Fibroblast of villous mesenchyme (primary cell): Measurements from ENCODE around the gene WNK2. TPM values are rescaled to one million over a fixed set of nuclear protein-coding genes. Genes with fewer than 3 reads are reported as not detected.
"Not testable (repeated sequence)": the region's sequence is repeated elsewhere in the genome, so short reads cannot be mapped to it uniquely, and the experiment has no call there.

ENCODE experiments used
- DNase-seq: peaks from one replicate; pipeline ENCODE4 v3.0.0-alpha.2; 2010; ENCODE audit warnings: low read depth
- H3K4me3 ChIP-seq: 2 replicates; pipeline ENCODE4 v1.5.1; 2011; ENCODE audit warnings: low read depth, mild to moderate bottlenecking, low read length
- CTCF ChIP-seq: IDR thresholded peaks from 2 replicates; pipeline ENCODE4 v1.5.1; 2012; ENCODE audit warnings: low read depth, mild to moderate bottlenecking, low read length; ENCODE audit not compliant: insufficient read depth
- total RNA-seq: library from RNA; depleted of rRNA; stranded (reverse); fragments of >200 nt; gene quantifications from 2 replicates; pipeline ENCODE4 v1.2.3, GENCODE V29; 2012

WNK2 gene
- total RNA-seq, 1 donor: not detected

GRCh38 chr9:93245437-93245970, 61.6 kb downstream of the WNK2 start:
- TF ChIP-seq CTCF: no peak
- no peak overlapping the region for H3K4me3 ChIP-seq
- no peak for DNase-seq

GRCh38 chr9:93246111-93246510, 62.2 kb downstream of the WNK2 start:
- DNase-seq: no peak
- no peak overlapping the region for H3K4me3 ChIP-seq
- TF ChIP-seq CTCF: no peak

GRCh38 chr9:93246526-93246925, 62.6 kb downstream of the WNK2 start:
- H3K4me3 ChIP-seq: no peak overlapping the region
- no peak for TF ChIP-seq CTCF
- DNase-seq: no peak

GRCh38 chr9:93247099-93247865, 63.3 kb downstream of the WNK2 start:
- no peak overlapping the region for H3K4me3 ChIP-seq
- no peak for DNase-seq
- no peak for TF ChIP-seq CTCF

GRCh38 chr9:93247892-93248291, 64.0 kb downstream of the WNK2 start:
- no peak for TF ChIP-seq CTCF
- no peak for DNase-seq
- no peak overlapping the region for H3K4me3 ChIP-seq

- no peak for TF ChIP-seq CTCF
- DNase-seq: no peak
- no peak overlapping the region for H3K4me3 ChIP-seq
Observed at GRCh38 chr9:93248386-93249040, 64.6 kb downstream of the WNK2 start.

GRCh38 chr9:93250185-93250584, 66.2 kb downstream of the WNK2 start:
- TF ChIP-seq CTCF: no peak
- H3K4me3 ChIP-seq: no peak overlapping the region
- DNase-seq: no peak

GRCh38 chr9:93251309-93251708, 67.4 kb downstream of the WNK2 start:
- H3K4me3 ChIP-seq, DNase-seq: not testable (repeated sequence)
